T47D (cell line): Measurements from ENCODE around the gene GALNTL6.
"Not testable (repeated sequence)": the region's sequence is repeated elsewhere in the genome, so short reads cannot be mapped to it uniquely, and the experiment has no call there.

Experiments used
- DNase-seq, 2 experiments: peaks; one replicate each; pipeline versions ENCODE4 v3.0.0 to v3.0.0-alpha.2; 2011 to 2012; ENCODE audit warnings: low read depth in 1 of 2, low spot score in 1 of 2
- JUND ChIP-seq: IDR thresholded peaks from 2 replicates; pipeline ENCODE4 v1.6.1; 2012; ENCODE audit warnings: low read depth
- in situ Hi-C: cut with HindIII; loops from 2 replicates; pipeline ENCODE4 v1.10.0; 2016; ENCODE audit warnings: low sequenced_read_pairs, low pct_unique_long_range_greater_than_20kb

The GALNTL6 gene

DNA sequence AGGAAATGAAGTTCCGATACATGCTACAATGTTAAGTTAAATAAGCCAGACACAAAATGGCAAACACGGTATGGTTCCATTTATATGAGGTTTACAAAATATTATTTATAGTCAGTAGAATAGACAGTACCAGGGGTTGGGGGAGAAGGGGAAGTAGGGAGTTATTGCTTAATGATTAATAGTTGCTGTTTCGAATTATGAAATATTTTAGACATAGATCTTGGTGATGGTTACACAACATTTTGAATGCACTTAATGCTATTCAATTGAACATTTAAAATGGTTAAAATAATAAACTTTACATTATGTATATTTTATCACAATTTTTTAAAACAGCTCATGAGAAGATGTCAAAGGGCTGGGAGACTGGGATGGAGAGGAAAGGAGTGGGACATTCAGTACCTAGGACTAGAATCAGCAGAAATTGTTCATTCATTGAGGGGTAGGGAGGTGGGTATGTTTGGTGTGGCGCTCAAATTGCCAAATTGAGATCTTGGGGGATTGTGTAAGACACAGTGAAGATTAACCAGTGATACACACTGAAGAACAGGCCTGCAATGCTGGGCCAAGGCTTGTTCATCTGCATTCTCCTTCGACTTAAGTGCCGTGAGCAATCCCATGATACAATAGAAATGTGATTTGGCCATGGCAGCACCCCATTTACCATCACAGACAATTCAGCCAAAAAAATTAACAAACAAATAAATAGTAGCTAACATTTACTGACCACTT lies 1189.8 kb downstream of the GALNTL6 start:
- no peak for TF ChIP-seq JUND
- DNase-seq = no peak
- in situ Hi-C loops = no loop called here

DNA sequence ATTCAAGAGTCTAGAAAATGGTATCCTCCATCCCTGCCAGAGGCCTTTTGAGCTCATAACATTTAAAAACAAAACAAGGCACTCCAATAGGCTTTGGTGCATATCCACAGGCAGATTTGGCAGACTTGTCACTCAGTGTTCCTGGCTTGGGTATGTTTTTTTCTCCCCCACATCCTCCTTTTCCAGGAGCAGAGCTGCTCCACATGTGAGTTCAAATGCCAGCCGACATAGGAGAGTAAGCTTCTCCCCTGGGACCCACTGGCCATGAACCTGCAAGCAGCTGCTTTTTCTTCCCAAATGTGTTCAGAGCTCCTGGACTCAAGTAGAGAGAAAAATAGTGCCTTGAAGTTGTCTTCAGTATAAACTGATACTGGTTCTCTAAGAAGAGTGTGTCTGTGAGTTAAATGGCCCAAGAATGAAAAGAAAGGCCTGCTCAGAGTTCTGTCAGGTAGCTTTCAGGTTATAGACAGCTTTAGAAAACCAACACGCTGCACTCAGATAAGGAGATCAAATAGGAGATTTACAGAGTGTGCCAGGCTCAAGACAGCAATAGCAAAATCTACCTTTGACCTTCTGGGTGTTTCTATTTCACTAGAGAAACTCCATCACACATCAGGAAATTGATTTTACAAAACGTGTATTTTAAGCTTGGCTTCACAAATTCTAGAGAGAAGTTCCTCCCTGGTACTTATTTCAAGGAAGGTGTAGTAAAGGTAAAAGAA lies 1192.9 kb downstream of the GALNTL6 start:
- in situ Hi-C loops = no loop called here

DNA sequence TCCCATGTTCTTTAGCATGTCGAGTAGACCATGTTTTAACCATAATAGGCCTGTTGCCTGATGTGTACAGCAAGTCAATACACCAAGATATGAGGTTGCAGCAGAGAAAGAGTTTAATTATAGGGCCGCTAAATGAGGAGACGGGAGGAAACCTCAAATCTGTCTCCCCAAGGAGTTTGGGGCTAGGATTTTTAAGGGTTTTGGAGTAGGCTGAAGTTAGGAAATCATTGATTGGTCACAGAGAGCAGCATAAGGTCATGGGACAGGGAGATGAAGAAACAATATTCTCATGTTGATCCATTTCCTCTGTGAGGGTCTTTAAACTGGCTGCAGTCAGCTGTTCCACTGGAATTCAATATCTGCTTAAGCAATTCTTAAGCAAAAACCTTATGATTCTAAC lies 1195.2 kb downstream of the GALNTL6 start:
- in situ Hi-C loops = no loop called here
- DNase-seq = no peak
- TF ChIP-seq JUND = no peak

More for the DNA sequence above, 1192.9 kb downstream of the GALNTL6 start:
- no peak for DNase-seq
- TF ChIP-seq JUND = no peak

DNA sequence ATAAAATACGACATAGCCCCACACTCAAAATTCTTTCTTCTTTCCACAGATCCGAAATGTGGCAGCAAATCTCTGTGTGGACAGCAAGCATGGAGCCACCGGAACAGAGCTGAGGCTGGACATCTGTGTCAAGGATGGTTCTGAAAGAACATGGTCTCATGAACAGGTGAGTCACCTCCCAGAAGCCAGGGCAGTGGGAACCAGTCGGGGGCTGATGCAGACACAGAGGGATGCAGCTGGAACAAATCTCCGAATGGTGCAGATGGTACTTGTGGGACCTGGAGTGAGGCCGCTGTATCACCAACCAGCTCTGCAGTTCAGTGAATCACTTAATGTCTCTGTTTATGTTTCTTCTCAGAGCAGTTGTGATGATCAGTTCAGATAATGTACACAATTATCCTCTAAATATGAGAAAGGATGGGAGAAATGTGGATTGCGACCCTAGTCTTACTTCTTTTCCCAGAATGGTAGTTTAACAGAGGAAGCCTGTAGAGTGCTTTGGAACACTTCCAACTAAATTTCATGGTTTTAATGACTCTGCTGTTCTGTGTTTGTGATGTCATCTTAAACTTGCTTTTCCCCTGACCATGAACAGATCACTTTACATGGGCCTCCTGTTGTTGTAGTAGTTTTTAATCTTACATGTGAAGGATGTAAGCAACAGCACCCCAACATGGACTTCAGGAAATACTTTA lies 1196.1 kb downstream of the GALNTL6 start:
- DNase-seq = no peak
- TF ChIP-seq JUND = no peak
- in situ Hi-C loops = no loop called here

DNA sequence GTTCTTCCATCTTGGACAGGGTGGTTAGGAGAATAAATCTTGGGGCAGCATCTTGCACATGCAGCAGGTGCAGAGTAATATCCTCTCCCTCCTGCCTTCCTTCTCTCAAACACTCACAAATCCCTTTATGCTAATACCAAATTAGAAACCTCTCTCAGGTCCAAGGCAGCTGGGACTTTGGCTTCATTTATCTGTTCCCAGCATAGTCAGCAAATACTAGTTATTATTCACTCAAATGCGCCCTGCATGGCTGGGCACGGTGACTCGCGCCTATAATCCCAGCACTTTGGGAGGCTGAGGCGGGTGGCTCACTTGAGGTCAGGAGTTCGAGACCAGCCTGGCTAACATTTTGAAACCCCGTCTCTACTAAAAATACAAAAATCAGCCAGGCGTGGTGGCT lies 1199.4 kb downstream of the GALNTL6 start:
- no peak for DNase-seq
- no peak for TF ChIP-seq JUND
- in situ Hi-C loops = no loop called here

DNA sequence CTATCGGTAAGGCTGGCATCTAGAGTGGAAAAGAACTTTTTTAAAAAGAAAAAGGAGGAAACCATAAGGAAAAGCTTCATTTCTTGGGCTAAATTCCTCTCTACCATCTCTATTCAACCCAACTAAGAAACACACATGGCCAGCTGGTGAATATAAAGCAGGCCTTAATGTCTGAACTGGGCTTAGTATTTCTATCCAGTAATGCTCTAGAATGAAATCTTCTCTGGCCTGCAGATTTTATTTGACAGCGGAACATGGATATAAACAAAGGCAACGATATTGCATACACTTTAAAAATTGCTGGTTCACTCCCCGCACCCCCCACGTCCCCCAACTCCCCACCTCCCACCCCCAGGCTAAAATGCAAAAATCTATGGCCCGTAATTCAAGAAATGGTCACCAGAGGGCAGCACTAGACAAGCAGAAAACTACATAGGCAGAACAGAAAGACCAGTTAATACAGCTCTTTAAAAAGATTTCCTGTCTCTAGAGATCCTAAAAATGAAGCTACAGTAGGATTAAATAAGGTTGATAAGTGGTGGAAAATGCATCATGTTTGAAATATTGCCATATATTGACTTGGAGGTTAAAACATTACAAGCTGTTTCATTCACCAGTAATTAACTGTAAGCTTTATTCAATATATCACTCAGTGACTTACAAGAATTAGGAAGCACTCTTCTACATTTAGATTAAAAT lies 1200.2 kb downstream of the GALNTL6 start:
- no peak for TF ChIP-seq JUND
- in situ Hi-C loops = no loop called here
- peak; percentile 18 to 42 for DNase-seq

DNA sequence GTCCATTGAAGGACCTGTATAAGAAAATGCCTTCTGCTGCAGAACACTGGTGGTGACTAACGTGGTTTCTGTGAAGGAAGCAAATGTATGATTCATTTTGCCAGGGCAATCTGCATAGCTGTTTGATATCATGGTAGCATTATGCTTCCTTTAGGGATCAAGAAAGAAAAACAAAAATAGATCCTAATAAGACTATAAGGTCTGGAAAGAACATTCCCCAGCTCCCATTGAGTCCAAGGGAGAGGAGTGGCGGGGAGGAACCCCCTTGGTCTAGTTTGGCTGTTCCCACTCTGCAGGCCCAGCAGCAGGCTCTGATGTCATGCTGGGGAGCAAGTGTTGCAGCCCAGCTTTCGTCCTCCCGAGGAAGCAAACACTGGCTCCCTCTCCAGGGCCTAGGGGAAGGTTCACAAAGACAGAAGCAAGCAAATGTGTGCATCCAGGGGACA lies 1200.9 kb downstream of the GALNTL6 start:
- in situ Hi-C loops = no loop called here
- no peak for DNase-seq
- no peak for TF ChIP-seq JUND

DNA sequence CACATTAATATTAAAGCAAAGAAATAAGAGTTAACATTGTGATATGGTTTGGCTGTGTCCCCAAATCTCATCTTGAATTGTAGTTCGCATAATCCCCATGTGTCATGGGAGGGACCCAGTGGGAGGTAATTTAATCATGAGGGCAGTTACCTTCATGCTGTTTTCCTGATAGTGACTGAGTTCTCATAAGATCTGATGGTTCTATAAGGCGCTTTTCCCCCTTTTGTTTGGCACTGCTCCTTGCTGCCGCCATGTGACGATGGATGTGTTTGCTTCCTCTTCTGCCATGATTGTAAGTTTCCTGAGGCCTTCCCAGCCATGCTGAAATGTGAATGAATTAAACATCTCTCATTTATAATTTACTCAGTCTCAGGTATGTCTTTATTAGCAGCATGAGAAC lies 1201.6 kb downstream of the GALNTL6 start:
- in situ Hi-C loops = no loop called here
- no peak for DNase-seq
- no peak for TF ChIP-seq JUND

DNA sequence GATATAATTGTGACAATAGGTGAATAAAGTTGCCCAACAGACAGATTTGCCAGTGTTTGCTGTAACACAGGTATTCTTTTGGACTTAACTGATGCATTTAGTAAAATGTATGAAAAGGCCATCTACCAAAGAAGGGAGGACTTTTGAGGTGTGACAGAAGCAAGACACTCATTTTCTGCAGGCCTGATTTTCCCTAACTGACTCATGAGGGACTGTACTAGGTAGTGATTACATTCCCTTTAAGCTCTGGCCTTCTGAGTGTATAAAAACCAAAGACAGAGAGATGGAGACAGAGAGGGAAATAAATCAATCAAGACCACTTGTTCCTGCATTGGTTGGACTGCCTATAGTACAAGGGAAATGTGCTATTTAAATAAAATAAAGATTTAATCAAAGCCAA lies 1204.6 kb downstream of the GALNTL6 start:
- TF ChIP-seq JUND = no peak
- DNase-seq = no peak
- in situ Hi-C loops = no loop called here

DNA sequence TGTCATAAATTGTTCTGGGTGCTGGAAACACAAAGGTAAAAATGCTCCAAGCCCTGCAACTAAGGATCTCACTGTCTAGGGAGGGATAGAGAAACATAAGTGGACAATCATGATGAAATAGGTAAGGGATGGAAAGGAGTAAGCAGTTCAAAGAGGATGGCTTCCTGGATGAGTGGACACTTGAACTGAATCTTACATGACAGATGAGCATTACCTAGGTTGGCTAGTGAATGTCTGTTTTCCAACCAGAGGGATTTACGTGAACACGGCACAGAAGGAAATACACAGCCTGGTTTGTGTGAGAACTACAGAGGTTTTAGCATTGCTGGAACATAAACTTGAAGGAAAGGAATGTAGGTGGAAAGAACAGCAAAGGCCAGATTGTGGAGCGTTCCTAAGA lies 1205.2 kb downstream of the GALNTL6 start:
- no peak for DNase-seq
- in situ Hi-C loops = no loop called here
- no peak for TF ChIP-seq JUND

DNA sequence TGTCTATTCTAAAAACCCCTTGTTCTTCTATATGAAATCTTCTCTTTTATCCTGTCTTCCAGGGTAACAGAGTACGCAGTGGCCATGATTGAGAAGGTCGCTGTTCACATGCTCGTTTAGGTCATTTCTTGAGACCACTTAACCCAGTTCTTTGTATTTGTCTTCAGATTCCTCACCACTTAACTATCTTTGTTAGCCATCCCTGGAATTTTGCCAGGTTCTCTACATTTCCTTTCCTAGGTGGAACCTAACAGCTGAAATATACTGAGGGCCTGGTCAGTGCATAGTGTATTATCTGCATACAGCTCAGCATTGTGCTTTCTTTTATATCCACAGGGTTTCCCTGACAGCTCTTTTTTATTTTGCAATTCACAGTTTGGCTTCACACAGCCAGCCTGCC lies 1206.5 kb downstream of the GALNTL6 start:
- in situ Hi-C loops = no loop called here

DNA sequence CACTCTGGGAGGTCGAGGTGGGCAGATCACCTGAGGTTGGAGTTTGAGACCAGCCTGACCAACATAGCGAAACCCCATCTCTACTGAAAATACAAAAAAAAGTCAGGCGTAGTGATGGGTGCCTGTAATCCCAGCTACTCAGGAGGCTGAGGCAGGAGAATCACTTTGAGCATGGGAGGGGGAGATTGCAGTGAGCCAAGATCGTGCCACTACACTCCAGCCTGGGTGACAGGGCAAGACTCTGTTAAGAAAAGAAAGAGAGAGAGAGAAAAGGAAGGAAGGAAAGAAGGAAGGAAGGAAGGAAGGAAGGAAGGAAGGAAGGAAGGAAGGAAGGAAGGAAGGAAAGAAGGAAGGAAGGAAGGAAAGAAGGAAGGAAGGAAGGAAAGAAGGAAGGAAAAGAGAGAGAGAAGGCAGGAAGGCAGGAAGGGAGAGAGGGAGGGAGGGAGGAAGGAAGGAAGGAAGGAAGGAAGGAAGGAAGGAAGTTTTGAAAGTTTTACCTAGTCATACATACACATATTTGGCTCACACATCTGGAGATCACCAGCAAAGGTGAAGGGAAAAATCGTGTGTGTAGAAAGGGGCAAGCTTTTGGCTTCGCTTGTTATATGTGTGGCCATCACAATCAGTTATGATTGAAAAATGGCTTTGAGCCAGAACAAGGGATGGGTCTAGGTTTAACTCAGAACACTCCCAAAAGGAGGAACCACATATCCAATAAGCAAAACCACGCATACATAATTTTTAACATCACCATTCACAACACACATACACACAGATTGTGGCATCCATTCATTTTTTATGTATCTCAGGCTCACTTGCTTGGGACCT lies 1208.8 kb downstream of the GALNTL6 start:
- in situ Hi-C loops = not testable (repeated sequence)

More for the DNA sequence above, 1206.5 kb downstream of the GALNTL6 start:
- no peak for DNase-seq
- no peak for TF ChIP-seq JUND

More for the DNA sequence above, 1208.8 kb downstream of the GALNTL6 start:
- DNase-seq = not testable (repeated sequence)
